Activated CD4-positive, alpha-beta T cell treated with anti-CD3 and anti-CD28 coated beads, Interleukin-2, amount 10 ng/mL, durations not matched to agents 24 days and 14 days (primary cell): Measurements from ENCODE around the gene DIS3L2. TPM values are rescaled to one million over a fixed set of nuclear protein-coding genes. Genes with fewer than 3 reads are reported as not detected.

Experiments used
- DNase-seq: peaks from one replicate; pipeline ENCODE4 v3.0.0; 2022
- H3K27ac Mint-ChIP-seq: one replicate; pipeline ENCODE4 v1.8.0; 2022; ENCODE audit warnings: mild to moderate bottlenecking, mixed read lengths
- H3K27me3 Mint-ChIP-seq: one replicate; pipeline ENCODE4 v1.8.0; 2022; ENCODE audit warnings: mixed read lengths
- H3K36me3 Mint-ChIP-seq: one replicate; pipeline ENCODE4 v1.8.0; 2022; ENCODE audit warnings: low read depth, mild to moderate bottlenecking, mixed read lengths
- H3K4me1 Mint-ChIP-seq: one replicate; pipeline ENCODE4 v1.8.0; 2021; ENCODE audit warnings: mixed read lengths
- H3K4me3 Mint-ChIP-seq: one replicate; pipeline ENCODE4 v1.8.0; 2022; ENCODE audit warnings: mild to moderate bottlenecking, moderate library complexity, mixed read lengths
- H3K9me3 Mint-ChIP-seq: one replicate; pipeline ENCODE4 v1.8.0; 2021; ENCODE audit warnings: mixed read lengths
- intact Hi-C: fragments of 100-400 bp; cut with micrococcal nuclease; formaldehyde crosslinking; loops from one replicate; pipeline ENCODE4 v1.15.1; 2023
- total RNA-seq: library from RNA; stranded (reverse); gene quantifications from 2 replicates; pipeline ENCODE4 v1.2.3, GENCODE V29; 2022

The DIS3L2 gene
- total RNA-seq, 1 donor from 2014 or later: 27.8 TPM

DNA sequence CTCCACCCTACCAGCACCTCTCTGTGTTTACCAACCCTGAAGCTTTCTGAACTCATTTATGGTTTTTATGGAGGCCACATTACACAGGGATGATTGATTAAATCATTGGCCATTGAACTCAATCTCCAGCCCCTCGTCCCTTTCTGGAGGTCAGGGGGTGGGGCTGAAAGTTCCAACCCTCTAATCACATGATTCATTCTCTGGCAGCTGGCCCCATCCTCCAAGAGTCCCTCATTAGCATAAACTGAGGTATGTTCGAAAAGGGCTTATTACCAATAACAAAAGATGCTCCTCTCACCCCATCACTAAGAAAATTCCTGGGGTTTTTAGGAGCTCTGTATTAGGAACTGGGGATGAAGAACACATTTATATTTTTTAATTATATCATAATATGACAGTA is 92.3 kb downstream of the DIS3L2 start:
- H3K4me3 Mint-ChIP-seq: no peak overlapping the region
- no peak for DNase-seq
- intact Hi-C loops: no loop called here
- H3K27me3 Mint-ChIP-seq: peaks cover 7% of the 10 kb centered on the region
- H3K27ac Mint-ChIP-seq: no peak overlapping the region
- peaks cover 10% of the 10 kb centered on the region for H3K4me1 Mint-ChIP-seq
- no peaks in the 10 kb centered on the region for H3K36me3 Mint-ChIP-seq
- no peaks in the 10 kb centered on the region for H3K9me3 Mint-ChIP-seq

DNA sequence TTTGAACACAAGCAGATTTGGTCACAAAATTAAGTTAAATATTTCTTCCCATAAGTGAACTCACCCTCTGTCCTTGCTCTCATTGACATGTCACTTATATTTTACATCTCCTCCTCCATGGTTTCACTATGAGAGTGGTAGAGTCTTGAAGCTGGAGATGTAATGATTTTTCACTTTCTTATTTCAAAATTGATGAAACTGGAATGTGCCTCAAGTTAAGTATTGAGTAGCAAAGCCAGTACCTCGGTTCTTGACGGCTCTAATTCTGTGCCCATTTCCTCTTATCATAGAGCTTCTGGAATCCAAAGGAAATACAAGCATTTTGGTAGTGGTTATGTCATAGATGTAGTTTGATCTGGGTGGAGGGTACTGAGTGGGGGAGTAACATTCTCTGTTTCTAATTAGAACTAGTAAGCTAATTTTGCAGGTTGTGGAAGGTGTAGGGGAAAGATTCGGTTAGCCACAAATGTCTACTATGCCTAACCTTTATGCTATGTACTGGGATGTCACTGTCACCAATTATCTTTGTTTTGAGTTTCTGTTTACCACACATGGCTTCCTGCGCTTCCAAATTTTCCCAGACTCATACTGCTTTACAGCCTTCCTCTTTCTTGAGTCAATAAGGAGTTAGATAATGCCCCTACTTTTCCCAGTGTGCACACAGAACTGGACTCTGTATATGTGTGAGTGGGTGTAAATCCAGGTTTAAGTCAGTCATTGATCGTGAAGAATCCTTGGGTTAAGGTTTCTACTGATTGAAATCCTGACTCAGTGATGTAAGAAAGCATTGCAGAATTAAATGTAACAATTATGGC is 96.8 kb downstream of the DIS3L2 start:
- Mint-ChIP-seq H3K27me3 (peaks cover 15% of the 10 kb centered on the region), H3K9me3 (peaks cover 8% of the 10 kb centered on the region), H3K36me3 (no peaks in the 10 kb centered on the region), H3K4me3 (no peak overlapping the region), H3K4me1 (peaks cover 8% of the 10 kb centered on the region), H3K27ac (no peak overlapping the region)
- DNase-seq: no peak
- intact Hi-C loops: loop anchor here (1.0 kb wide), 1 partner anchor 31 kb away; no protein-coding TSS in a partner anchor

DNA sequence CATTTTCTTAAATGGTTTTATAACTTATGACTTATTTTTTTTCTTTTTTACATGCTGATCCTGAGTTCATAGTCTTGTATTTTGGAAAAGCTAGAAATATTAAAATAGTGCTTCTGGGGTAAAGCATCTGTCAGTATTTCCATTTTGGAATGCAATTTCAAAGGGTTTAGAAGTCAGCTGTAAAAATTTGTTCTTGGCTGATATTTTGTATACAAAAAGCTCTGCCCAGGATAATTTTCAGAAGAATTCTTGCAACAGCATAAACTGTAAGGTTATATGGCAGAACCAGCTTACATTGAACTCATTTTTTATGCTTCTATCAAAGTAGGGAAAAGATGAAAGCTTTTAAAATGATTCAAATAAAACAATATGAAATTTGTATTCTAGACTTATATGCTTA is 97.4 kb downstream of the DIS3L2 start:
- Mint-ChIP-seq H3K36me3 (no peaks in the 10 kb centered on the region), H3K27me3 (peaks cover 15% of the 10 kb centered on the region), H3K9me3 (peaks cover 8% of the 10 kb centered on the region), H3K27ac (no peak overlapping the region), H3K4me3 (no peak overlapping the region), H3K4me1 (peaks cover 8% of the 10 kb centered on the region)
- DNase-seq: no peak
- intact Hi-C loops: loop anchor here (1.0 kb wide), 1 partner anchor 32 kb away; no protein-coding TSS in a partner anchor

DNA sequence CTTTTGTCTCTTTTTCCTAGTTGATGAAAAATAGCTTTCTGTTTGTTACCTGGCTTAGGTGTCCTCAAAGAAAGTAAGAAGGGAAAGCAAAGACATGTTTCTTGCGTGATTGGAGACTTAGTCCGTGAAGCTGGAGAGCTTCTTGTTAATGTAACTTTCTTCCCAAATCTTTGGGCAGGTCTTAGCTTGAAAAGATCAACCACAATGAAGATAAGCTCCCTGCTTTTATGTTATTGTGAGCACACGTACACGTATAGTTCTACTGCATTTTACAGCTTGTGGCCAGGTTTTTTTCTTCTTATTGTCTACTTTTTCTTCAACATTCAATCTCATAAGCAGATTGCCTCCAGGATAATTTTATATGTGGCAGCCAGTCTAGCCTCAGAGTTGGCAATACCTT is 99.8 kb downstream of the DIS3L2 start:
- Mint-ChIP-seq H3K9me3 (peaks cover 8% of the 10 kb centered on the region), H3K27ac (no peak overlapping the region), H3K36me3 (no peaks in the 10 kb centered on the region), H3K4me1 (peaks cover 8% of the 10 kb centered on the region), H3K4me3 (no peak overlapping the region), H3K27me3 (peaks cover 23% of the 10 kb centered on the region)
- no peak for DNase-seq
- intact Hi-C loops: no loop called here

DNA sequence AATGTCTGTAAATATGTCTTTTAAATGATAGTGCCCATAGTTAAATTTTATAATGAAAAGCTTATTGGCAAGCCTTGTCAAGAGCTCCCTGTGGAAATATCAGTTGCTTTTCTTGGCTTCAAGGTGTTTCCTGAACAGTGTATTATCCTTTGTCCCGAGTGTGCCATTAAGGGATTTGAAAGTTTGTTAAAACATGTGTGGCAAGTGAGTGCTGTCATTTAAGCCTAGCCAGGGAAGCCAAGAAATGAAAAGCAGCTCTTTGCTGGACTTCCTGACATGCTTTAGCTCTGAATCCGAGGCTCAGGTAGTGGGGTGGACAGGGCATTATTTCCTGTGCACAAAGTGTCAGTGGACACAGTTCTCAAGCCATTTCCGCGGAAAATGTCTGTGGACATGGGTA is 111.5 kb downstream of the DIS3L2 start:
- no peaks in the 10 kb centered on the region for H3K9me3 Mint-ChIP-seq
- H3K4me3 Mint-ChIP-seq: no peak overlapping the region

DNA sequence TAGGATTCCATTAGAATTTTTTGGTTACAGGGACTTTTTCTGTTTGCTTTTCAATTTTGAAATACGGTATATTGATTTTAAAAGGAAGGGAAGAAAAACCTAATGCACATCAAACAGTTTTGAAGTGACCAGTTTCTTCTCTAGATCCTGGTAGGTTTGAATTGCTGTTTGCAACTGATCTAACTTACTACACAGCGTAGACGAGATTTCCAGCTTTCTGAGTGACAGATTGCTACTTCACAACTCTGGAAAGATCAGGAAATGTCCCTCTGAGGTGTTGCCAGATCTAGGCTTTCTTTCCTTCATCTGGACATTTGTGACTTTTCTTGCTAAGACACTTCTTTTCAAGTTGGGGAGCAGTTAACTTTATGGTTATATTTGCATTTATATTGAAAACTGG is 112.2 kb downstream of the DIS3L2 start:
- Mint-ChIP-seq H3K9me3 (no peaks in the 10 kb centered on the region), H3K4me3 (no peak overlapping the region), H3K4me1 (peaks cover 5% of the 10 kb centered on the region), H3K36me3 (peaks cover 2% of the 10 kb centered on the region), H3K27me3 (no peaks in the 10 kb centered on the region), H3K27ac (no peak overlapping the region)
- intact Hi-C loops: no loop called here
- no peak for DNase-seq

More for the DNA sequence above, 111.5 kb downstream of the DIS3L2 start:
- no peak for DNase-seq
- Mint-ChIP-seq H3K27me3 (no peaks in the 10 kb centered on the region), H3K27ac (no peak overlapping the region), H3K36me3 (no peaks in the 10 kb centered on the region), H3K4me1 (peaks cover 5% of the 10 kb centered on the region)
- intact Hi-C loops: no loop called here

DNA sequence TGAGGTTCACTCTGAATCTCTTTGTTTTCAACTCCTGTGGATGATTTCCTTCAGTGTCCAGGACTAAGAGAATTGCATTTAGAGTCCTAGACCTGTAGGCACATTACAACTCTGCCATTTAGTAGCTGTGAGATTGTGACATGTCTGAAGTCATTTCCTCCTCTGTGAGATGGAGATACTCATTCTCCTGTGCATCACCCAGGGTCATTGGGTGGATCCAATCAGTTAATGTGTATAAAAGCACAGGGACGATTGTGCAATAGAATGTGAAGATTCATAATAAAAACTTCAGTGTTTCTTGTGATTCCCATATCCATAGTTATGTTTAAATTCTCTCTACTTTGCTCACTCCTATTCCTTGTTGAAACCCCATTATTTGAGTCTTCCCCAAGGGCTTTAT is 113.6 kb downstream of the DIS3L2 start:
- no peak overlapping the region for H3K4me3 Mint-ChIP-seq
- intact Hi-C loops: no loop called here
- no peak for DNase-seq
- peaks cover 3% of the 10 kb centered on the region for H3K36me3 Mint-ChIP-seq
- no peaks in the 10 kb centered on the region for H3K27me3 Mint-ChIP-seq
- H3K27ac Mint-ChIP-seq: no peak overlapping the region
- H3K9me3 Mint-ChIP-seq: peaks cover 2% of the 10 kb centered on the region
- H3K4me1 Mint-ChIP-seq: peaks cover 5% of the 10 kb centered on the region

DNA sequence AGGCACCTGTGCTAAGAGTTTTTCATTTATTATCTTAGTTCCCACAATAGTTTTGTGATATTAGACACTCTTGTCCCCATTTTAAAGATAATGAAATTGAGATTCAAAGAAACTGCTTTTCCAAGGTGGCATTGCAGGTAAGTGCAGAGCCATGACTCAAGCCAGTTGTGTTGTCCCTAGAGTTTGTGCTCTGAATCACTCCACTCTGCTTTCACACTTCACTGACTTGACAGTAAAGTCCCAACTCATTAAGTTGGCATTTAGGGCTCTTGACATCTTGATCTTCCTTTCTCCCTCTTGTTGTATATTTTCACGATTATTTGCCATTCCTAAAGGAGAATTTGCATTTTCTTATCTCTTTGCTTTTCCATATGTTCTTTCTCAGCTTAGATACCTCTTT is 114.3 kb downstream of the DIS3L2 start:
- intact Hi-C loops: no loop called here
- H3K4me3 Mint-ChIP-seq: no peak overlapping the region
- DNase-seq: no peak
- no peak overlapping the region for H3K27ac Mint-ChIP-seq
- peaks cover 3% of the 10 kb centered on the region for H3K9me3 Mint-ChIP-seq
- H3K4me1 Mint-ChIP-seq: peaks cover 5% of the 10 kb centered on the region
- H3K27me3 Mint-ChIP-seq: no peaks in the 10 kb centered on the region
- peaks cover 3% of the 10 kb centered on the region for H3K36me3 Mint-ChIP-seq

DNA sequence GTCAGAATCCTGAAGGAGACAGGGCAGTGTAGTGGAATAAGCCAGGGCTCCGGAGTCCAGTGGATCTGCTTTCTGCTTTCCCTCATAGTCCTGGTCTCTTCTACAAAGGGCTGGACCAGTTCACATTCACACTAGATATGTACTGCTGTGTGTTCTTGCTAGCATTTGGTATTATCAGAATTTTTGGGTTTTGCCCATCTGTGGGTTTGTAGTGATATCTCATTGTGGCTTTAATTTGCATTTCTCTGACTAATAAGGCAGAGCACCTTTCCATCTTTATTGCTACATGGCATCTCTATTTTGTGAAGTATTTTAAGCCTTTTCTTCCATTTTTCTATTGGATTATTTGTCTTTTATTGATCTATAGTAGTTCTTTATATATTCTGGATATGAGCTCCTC is 114.8 kb downstream of the DIS3L2 start:
- intact Hi-C loops: no loop called here
- peaks cover 3% of the 10 kb centered on the region for H3K36me3 Mint-ChIP-seq
- peaks cover 3% of the 10 kb centered on the region for H3K9me3 Mint-ChIP-seq
- H3K4me3 Mint-ChIP-seq: no peak overlapping the region
- H3K27me3 Mint-ChIP-seq: no peaks in the 10 kb centered on the region
- H3K27ac Mint-ChIP-seq: no peak overlapping the region
- DNase-seq: no peak
- H3K4me1 Mint-ChIP-seq: peaks cover 4% of the 10 kb centered on the region

DNA sequence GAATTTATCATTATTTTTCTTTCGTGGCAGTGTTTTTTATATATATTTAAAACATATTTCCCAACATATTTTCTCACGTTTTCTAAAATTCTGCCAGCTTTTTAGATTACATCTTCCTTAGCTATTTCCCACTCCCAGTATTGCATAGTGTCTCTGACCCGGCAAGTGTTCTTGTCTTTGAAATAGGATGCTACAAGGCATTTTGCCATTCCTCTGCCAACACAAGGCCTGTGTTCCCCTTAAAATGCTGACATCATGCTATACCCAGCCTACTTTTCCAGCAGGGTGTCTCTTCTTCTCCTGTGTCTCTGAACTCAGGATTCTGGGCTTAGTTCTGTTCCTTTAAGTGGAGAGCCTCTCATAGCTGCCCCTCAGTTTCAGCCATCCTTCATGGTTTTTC is 115.2 kb downstream of the DIS3L2 start:
- Mint-ChIP-seq H3K27me3 (no peaks in the 10 kb centered on the region), H3K27ac (no peak overlapping the region), H3K4me1 (peaks cover 2% of the 10 kb centered on the region), H3K9me3 (peaks cover 3% of the 10 kb centered on the region), H3K36me3 (peaks cover 3% of the 10 kb centered on the region), H3K4me3 (no peak overlapping the region)
- DNase-seq: no peak
- intact Hi-C loops: no loop called here

DNA sequence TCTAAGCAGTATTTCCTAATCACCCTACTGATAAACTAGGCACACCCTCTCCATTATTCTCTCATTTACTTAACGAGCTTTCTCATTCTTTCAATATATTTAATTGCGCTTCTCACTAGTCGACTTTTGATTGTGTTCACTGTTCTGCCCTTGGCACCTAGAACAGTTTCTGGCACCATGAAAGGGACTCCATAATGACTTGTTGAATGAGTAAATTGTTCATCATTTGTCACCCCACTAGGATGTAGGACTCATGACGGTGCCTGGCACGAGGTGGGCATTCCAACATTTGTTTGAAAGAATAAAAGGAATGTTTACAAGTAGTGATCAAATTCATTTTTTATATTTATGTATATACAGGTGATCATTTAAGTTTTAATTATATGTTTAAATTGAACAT is 123.7 kb downstream of the DIS3L2 start:
- Mint-ChIP-seq H3K27ac (no peak overlapping the region), H3K36me3 (peaks cover 10% of the 10 kb centered on the region), H3K27me3 (no peaks in the 10 kb centered on the region), H3K4me1 (peaks cover 2% of the 10 kb centered on the region), H3K4me3 (no peak overlapping the region), H3K9me3 (peaks cover 8% of the 10 kb centered on the region)
- intact Hi-C loops: no loop called here
- DNase-seq: no peak

DNA sequence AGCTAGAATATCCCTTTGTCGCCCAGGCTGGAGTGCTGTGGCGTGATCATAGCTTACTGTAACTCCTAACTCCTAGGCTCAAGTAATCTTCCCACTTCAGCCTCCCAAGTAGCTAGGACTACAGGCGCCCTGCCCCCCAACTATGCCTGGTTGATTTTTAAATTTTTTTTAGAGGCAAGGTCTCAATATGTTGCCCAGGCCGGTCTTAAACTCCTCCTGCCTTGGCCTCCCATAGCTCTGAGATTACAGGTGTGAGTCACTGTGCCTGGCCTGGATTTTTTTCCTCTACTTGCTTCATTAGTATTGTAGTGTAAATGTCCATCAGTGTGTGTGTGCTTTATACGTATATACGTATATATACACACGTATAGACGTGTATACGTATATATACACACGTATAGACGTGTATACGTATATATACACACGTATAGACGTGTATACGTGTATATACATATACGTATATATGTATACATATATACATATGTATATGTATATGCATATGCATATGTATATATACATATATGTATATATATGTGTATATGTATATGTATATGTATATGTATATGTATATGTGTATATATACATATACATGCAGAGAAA is 124.4 kb downstream of the DIS3L2 start:
- no peak for DNase-seq
- intact Hi-C loops: no loop called here
- H3K4me3 Mint-ChIP-seq: no peak overlapping the region
- peaks cover 10% of the 10 kb centered on the region for H3K36me3 Mint-ChIP-seq
- peaks cover 2% of the 10 kb centered on the region for H3K4me1 Mint-ChIP-seq
- H3K9me3 Mint-ChIP-seq: peaks cover 8% of the 10 kb centered on the region
- no peak overlapping the region for H3K27ac Mint-ChIP-seq
- no peaks in the 10 kb centered on the region for H3K27me3 Mint-ChIP-seq

DNA sequence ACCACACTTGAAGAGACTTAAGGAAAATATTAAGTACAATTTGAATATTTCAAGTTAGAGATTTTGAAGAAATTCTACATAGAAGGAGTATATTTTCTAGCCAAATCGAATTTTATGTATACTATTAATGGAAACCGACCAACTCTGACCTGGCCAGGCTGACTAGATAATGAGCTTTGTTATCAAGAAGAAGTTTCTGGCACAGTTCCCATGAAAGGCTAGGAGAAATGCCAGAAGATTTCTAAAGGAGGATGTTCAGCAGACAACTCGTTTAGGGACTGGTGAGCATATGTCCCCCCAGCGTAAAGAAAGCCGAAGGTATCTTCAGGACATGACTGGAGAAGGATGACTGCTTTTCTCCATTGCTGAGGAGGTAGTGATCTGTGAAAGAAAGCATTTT is 127.3 kb downstream of the DIS3L2 start:
- Mint-ChIP-seq H3K9me3 (no peaks in the 10 kb centered on the region), H3K4me3 (no peak overlapping the region), H3K27me3 (no peaks in the 10 kb centered on the region), H3K4me1 (peaks cover 2% of the 10 kb centered on the region), H3K36me3 (peaks cover 4% of the 10 kb centered on the region), H3K27ac (no peak overlapping the region)
- no peak for DNase-seq
- intact Hi-C loops: no loop called here

DNA sequence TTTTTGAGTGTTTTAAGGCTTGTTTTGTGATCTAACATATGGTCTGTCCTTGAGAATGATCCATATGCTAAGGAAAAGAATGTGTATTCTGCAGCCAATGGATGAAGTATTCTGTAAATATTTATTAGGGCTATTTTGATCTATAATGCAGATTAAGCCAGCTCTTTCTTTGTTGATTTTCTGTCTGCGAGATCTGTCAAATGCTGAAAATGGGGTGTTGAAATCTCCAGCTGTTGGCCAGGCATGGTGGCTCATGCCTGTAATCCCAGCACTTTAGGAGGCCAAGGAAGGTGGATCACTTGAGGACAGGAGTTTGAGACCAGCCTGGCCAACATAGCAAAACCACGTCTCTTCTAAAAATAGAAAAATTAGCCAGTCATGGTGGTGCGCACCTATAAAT is 132.7 kb downstream of the DIS3L2 start:
- intact Hi-C loops: no loop called here
- Mint-ChIP-seq H3K4me3 (no peak overlapping the region), H3K27me3 (no peaks in the 10 kb centered on the region), H3K9me3 (peaks cover 12% of the 10 kb centered on the region), H3K27ac (no peak overlapping the region), H3K36me3 (peaks cover 28% of the 10 kb centered on the region), H3K4me1 (no peaks in the 10 kb centered on the region)
- no peak for DNase-seq
